Adrenal gland (tissue), 5 donors: ENCODE results near the gene ADNP2.

Experiments used
- POLR2A ChIP-seq, 2 donors: fragments of 450-650 bp; IDR thresholded peaks; one replicate each; pipeline ENCODE4 v1.6.1; 2017; ENCODE audit warnings: antibody characterized with exemption in 2 of 2, mild to moderate bottlenecking in 2 of 2, moderate library complexity in 1 of 2
- TF ChIP-seq, protein P1 (sequence below), 6 experiments: fragments of 450-650 bp in 4 of 6; fragments of 200-600 bp in 2 of 6; sonication (generic) in 1 of 6; IDR thresholded peaks; 1 replicate in 5 of 6; 2 replicates in 1 of 6; pipeline versions ENCODE4 v1.5.1 to v1.8.0; 2016 to 2021; ENCODE audit warnings: antibody characterized with exemption in 6 of 6, mild to moderate bottlenecking in 2 of 6, moderate library complexity in 1 of 6
- donor health status: DM: no; HTN: no; CAD: no.

- TF ChIP-seq, protein P1, sequence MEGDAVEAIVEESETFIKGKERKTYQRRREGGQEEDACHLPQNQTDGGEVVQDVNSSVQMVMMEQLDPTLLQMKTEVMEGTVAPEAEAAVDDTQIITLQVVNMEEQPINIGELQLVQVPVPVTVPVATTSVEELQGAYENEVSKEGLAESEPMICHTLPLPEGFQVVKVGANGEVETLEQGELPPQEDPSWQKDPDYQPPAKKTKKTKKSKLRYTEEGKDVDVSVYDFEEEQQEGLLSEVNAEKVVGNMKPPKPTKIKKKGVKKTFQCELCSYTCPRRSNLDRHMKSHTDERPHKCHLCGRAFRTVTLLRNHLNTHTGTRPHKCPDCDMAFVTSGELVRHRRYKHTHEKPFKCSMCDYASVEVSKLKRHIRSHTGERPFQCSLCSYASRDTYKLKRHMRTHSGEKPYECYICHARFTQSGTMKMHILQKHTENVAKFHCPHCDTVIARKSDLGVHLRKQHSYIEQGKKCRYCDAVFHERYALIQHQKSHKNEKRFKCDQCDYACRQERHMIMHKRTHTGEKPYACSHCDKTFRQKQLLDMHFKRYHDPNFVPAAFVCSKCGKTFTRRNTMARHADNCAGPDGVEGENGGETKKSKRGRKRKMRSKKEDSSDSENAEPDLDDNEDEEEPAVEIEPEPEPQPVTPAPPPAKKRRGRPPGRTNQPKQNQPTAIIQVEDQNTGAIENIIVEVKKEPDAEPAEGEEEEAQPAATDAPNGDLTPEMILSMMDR (IDR thresholded peaks at IDR 0.05) = no peak
- TF ChIP-seq POLR2A (IDR thresholded peaks at IDR 0.05) = no peak
These were observed 26.1 kb downstream of the ADNP2 start for GRCh38 chr18:80135136-80135535.
